K562 (cell line): Measurements from ENCODE around the gene EIF3I. TPM values are rescaled to one million over a fixed set of nuclear protein-coding genes. Genes with fewer than 3 reads are reported as not detected.
A peak's percentile ranks its signal among the peaks of the same experiment; 100 is the strongest.

Experiments
- DIDO1 ChIP-seq: fragments of 450-650 bp; IDR thresholded peaks from 2 replicates; pipeline ENCODE4 v1.6.1; 2016; ENCODE audit warnings: low read depth, missing biosample characterization, missing genetic modification characterization
- GTF2F1 ChIP-seq: IDR thresholded peaks from 2 replicates; pipeline ENCODE4 v1.6.1; 2011; ENCODE audit warnings: low read depth, low read length, improper control_type of control experiment
- HDAC2 ChIP-seq: fragments of 450-650 bp; IDR thresholded peaks from 2 replicates; pipeline ENCODE4 v1.6.1; 2016; ENCODE audit warnings: mild to moderate bottlenecking
- MXI1 ChIP-seq: IDR thresholded peaks from 2 replicates; pipeline ENCODE4 v1.6.1; 2011; ENCODE audit warnings: low read depth, mild to moderate bottlenecking, improper control_type of control experiment, low read length
- NFE2L1 ChIP-seq: fragments of 450-650 bp; IDR thresholded peaks from 2 replicates; pipeline ENCODE4 v1.6.1; 2016; ENCODE audit warnings: missing genetic modification characterization, low read depth, mild to moderate bottlenecking, missing compliant biosample characterization, moderate library complexity, borderline replicate concordance
- PYGO2 ChIP-seq: fragments of 450-650 bp; IDR thresholded peaks from 2 replicates; pipeline ENCODE4 v1.6.1; 2016; ENCODE audit warnings: mild to moderate bottlenecking, missing genetic modification characterization, moderate library complexity, missing compliant biosample characterization
- SMARCC2 ChIP-seq: fragments of 450-650 bp; IDR thresholded peaks from 2 replicates; pipeline ENCODE4 v1.6.1; 2017; ENCODE audit warnings: antibody characterized with exemption, moderate library complexity, mild to moderate bottlenecking, low read depth
- ZBTB17 ChIP-seq: fragments of 450-650 bp; formaldehyde crosslinking; IDR thresholded peaks from 2 replicates; pipeline ENCODE4 v1.4.0; 2020; ENCODE audit warnings: mild to moderate bottlenecking
- ZNF165 ChIP-seq: fragments of 250-450 bp; sonication (Bioruptor Pico); IDR thresholded peaks from 2 replicates; pipeline ENCODE4 v1.4.0; 2020; ENCODE audit warnings: borderline replicate concordance
- ZNF561 ChIP-seq: fragments of 450-650 bp; formaldehyde crosslinking; conservative IDR thresholded peaks from 2 replicates; pipeline ENCODE4 v1.4.0; 2020; ENCODE audit warnings: mild to moderate bottlenecking, moderate library complexity
- ZNF780A ChIP-seq: fragments of 250-450 bp; sonication (Bioruptor Pico); IDR thresholded peaks from 2 replicates; pipeline ENCODE4 v1.5.0; 2021; ENCODE audit warnings: mild to moderate bottlenecking
- polyA plus RNA-seq, 8 experiments: library from polyadenylated mRNA; depleted of rRNA in 4 of 8; stranded (reverse) in 5 of 8; unstranded in 3 of 8; fragments of >200 nt; fragmentation: Nextera tagmentation in 2 of 8; fragmentation: Illumina TruSeq in 1 of 8; extraction: Ambion mirVana in 2 of 8; extraction: Trizol in 1 of 8; gene quantifications; 2 replicates each; pipeline versions ENCODE4 v1.2.1 to v1.2.3, GENCODE V29; 2011 to 2014; ENCODE audit warnings: inconsistent platforms in 1 of 8, missing spikeins in 1 of 8
- total RNA-seq, 7 experiments: library from RNA; depleted of rRNA in 6 of 7; stranded (reverse); fragments of >200 nt in 6 of 7; fragmentation: Illumina TruSeq in 2 of 7; extraction: Trizol in 2 of 7; gene quantifications; 2 replicates each; pipeline versions ENCODE4 v1.2.1 to v1.2.3, GENCODE V29; 2011 to 2021; ENCODE audit warnings: low replicate concordance in 1 of 7
- TF ChIP-seq, protein P1 (sequence below), 2 experiments: IDR thresholded peaks; 2 replicates each; pipeline ENCODE4 v1.6.1; 2012; ENCODE audit warnings: improper control_type of control experiment in 2 of 2, low read depth in 2 of 2, low read length in 2 of 2, borderline replicate concordance in 1 of 2

The EIF3I gene
- total and polyA plus RNA-seq, 9 of the 15 experiments (the other 6 are each of a cell fraction or from before 2014, with no cell fraction given), result 414 to 1,526 (median 635) TPM

GRCh38 chr1:32179443-32180185 is 42.6 kb upstream of the EIF3I start, which contains the start of gene TXLNA (continued):
- no peak for TF ChIP-seq SMARCC2
- TF ChIP-seq PYGO2 (tag), result no peak
- TF ChIP-seq NFE2L1 (tag), result no peak
- peak; percentile 49 for TF ChIP-seq MXI1
- TF ChIP-seq, protein P1, sequence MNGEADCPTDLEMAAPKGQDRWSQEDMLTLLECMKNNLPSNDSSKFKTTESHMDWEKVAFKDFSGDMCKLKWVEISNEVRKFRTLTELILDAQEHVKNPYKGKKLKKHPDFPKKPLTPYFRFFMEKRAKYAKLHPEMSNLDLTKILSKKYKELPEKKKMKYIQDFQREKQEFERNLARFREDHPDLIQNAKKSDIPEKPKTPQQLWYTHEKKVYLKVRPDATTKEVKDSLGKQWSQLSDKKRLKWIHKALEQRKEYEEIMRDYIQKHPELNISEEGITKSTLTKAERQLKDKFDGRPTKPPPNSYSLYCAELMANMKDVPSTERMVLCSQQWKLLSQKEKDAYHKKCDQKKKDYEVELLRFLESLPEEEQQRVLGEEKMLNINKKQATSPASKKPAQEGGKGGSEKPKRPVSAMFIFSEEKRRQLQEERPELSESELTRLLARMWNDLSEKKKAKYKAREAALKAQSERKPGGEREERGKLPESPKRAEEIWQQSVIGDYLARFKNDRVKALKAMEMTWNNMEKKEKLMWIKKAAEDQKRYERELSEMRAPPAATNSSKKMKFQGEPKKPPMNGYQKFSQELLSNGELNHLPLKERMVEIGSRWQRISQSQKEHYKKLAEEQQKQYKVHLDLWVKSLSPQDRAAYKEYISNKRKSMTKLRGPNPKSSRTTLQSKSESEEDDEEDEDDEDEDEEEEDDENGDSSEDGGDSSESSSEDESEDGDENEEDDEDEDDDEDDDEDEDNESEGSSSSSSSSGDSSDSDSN (IDR thresholded peaks at IDR 0.05; ENCODE audit: borderline replicate concordance in 1 of 2, low read depth in 2 of 2, low read length in 2 of 2), result no peak
- TF ChIP-seq HDAC2, result no peak
- TF ChIP-seq ZNF561 (CRISPR knock-in tag), result no peak
- no peak for TF ChIP-seq ZNF780A
- peak; percentile 67; the same call in 1 of the 2 replicates for TF ChIP-seq GTF2F1
- no peak for TF ChIP-seq DIDO1
- TF ChIP-seq ZNF165, result no peak
- peak; percentile 65; the same call in 1 of the 2 replicates for TF ChIP-seq ZBTB17
